ENCODE results near the gene CELF2.

CELF2 gene

GRCh38 chr10:11058965-11059364 is 41.3 kb downstream of the CELF2 start:
- Mint-ChIP-seq H3K27me3 (peaks cover 65% of the 10 kb centered on the region), H3K27ac (ENCODE audit: low read depth) (no peak overlapping the region), H3K4me3 (no peak overlapping the region), H3K36me3 (ENCODE audit: insufficient read depth) (no peaks in the 10 kb centered on the region), H3K9me3 (no peaks in the 10 kb centered on the region), H3K4me1 (no peaks in the 10 kb centered on the region)
- ATAC-seq (replicated peaks; ENCODE audit: extremely low read depth, poor library complexity, severe bottlenecking) (no peak), DNase-seq (ENCODE audit: low spot score in 2 of 2) (no peak)

DNA sequence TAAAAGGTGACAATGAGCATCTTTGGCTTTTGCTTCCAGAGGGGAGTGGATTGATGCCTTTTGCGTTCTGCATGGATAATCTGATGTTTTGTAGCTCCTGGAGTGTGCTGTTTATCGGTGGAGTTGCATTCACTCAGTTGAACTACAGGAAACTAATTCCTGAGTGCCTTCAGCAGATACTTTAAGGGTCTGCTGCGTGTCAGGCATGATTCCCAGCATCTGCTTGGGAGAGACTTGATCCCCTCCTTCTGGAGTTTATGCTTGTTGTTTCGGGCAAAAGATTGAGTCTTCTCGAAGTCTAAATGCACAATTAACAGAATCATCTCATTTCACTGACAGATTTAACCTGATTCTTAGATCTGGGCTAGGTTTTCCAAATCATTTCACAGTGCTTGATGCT is 46.2 kb downstream of the CELF2 start:
- no peaks in the 10 kb centered on the region for H3K36me3 Mint-ChIP-seq (ENCODE audit: insufficient read depth)
- no peaks in the 10 kb centered on the region for H3K9me3 Mint-ChIP-seq
- H3K27me3 Mint-ChIP-seq, result peaks cover 47% of the 10 kb centered on the region
- ATAC-seq (replicated peaks; ENCODE audit: extremely low read depth, poor library complexity, severe bottlenecking), result no peak
- no peak overlapping the region for H3K27ac Mint-ChIP-seq (ENCODE audit: low read depth)
- H3K4me1 Mint-ChIP-seq, result no peaks in the 10 kb centered on the region
- H3K4me3 Mint-ChIP-seq, result no peak overlapping the region
- no peak for DNase-seq (ENCODE audit: low spot score in 2 of 2)

GRCh38 chr10:11064832-11065231 is 47.2 kb downstream of the CELF2 start:
- Mint-ChIP-seq H3K27ac (ENCODE audit: low read depth) (no peak overlapping the region), H3K9me3 (no peaks in the 10 kb centered on the region), H3K36me3 (ENCODE audit: insufficient read depth) (no peaks in the 10 kb centered on the region), H3K4me1 (no peaks in the 10 kb centered on the region), H3K27me3 (peaks cover 47% of the 10 kb centered on the region), H3K4me3 (no peak overlapping the region)
- no peak for ATAC-seq (replicated peaks; ENCODE audit: extremely low read depth, poor library complexity, severe bottlenecking)
- no peak for DNase-seq (ENCODE audit: low spot score in 2 of 2)

DNA sequence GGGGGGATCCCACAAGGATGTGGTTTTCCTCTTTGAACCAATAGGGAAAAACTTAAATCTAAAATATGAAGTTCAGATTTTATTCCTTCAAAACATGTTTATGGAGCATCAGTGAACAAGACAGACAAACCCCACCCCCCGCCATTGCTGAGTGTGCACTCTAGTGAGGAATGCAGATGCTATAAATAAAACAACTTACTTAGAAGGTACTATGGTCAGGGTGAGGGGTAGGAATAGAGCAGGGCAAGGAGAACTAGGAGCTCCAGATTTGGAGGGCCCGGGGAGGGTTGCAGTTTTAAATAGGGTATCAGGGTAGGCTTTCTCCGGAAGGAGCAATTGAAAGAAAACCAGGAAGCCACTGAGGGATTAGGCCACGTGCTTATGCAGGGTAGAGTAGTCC is 47.9 kb downstream of the CELF2 start:
- DNase-seq (ENCODE audit: low spot score in 2 of 2) (no peak), ATAC-seq (replicated peaks; ENCODE audit: extremely low read depth, poor library complexity, severe bottlenecking) (no peak)
- Mint-ChIP-seq H3K4me3 (no peak overlapping the region), H3K4me1 (no peaks in the 10 kb centered on the region), H3K27me3 (peaks cover 52% of the 10 kb centered on the region), H3K9me3 (no peaks in the 10 kb centered on the region), H3K27ac (ENCODE audit: low read depth) (no peak overlapping the region), H3K36me3 (ENCODE audit: insufficient read depth) (no peaks in the 10 kb centered on the region)

GRCh38 chr10:11066520-11066919 is 48.8 kb downstream of the CELF2 start:
- Mint-ChIP-seq H3K27me3 (peaks cover 51% of the 10 kb centered on the region), H3K4me1 (no peaks in the 10 kb centered on the region), H3K4me3 (no peak overlapping the region), H3K27ac (ENCODE audit: low read depth) (no peak overlapping the region), H3K9me3 (no peaks in the 10 kb centered on the region), H3K36me3 (ENCODE audit: insufficient read depth) (no peaks in the 10 kb centered on the region)
- DNase-seq (ENCODE audit: low spot score in 2 of 2) (no peak), ATAC-seq (replicated peaks; ENCODE audit: extremely low read depth, poor library complexity, severe bottlenecking) (no peak)

DNA sequence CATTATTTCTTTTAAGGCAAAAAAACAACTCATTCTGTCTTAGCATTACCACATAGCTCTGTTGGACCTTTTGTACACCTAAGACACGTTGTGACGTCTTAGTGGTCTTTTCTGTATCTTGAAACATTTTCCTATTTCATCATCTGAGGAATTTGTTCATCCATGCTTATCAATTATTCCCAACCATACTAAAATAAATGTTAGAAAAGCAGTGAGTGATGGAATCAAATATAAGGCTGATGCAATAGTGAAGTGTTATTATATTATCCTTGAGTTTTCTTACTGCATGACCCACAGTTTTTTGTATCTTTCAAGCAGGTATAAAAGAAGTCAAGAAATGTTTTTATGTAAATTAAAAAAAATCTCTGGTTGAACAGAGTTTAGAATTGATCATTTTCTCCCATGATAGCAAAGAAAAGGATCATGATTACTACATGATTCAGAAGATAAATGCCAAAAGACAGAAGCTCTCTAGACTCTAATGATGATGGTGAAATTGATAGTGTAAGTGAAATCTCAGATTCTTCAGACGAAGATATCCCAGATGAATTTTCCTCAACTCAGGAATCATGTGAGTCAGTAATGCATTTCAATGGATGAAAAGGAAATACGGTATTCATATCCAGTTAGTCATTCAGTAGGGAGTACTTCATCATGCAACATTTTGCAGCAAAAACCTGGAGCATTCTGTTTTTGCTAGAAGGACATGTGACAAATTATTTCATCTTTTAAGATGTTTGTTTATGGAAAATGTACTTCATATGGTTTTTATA is 51.4 kb downstream of the CELF2 start:
- Mint-ChIP-seq H3K27me3 (peaks cover 60% of the 10 kb centered on the region), H3K4me1 (no peaks in the 10 kb centered on the region), H3K27ac (ENCODE audit: low read depth) (no peak overlapping the region), H3K4me3 (no peak overlapping the region), H3K36me3 (ENCODE audit: insufficient read depth) (no peaks in the 10 kb centered on the region), H3K9me3 (no peaks in the 10 kb centered on the region)
- ATAC-seq (replicated peaks; ENCODE audit: extremely low read depth, poor library complexity, severe bottlenecking), result no peak
- DNase-seq (ENCODE audit: low spot score in 2 of 2), result no peak

DNA sequence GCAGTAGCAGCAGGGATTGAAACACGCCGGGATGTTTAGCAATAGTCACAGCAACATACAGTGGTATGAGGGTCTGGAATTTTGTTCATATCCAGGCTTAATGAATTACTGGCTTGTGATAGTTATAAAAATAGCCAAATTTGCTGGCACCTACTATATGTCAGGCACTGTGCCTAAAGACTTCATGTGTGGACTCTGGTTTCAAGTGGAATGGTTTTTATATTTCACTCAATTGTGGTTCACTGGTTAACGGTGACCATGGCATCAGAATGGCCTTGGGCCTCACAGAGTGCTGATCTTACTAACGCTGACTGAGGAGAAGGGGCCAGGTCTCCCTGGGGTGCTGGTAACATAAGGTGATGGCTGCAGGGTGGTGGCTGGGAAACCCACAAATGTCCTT is 55.7 kb downstream of the CELF2 start:
- ATAC-seq (replicated peaks; ENCODE audit: extremely low read depth, poor library complexity, severe bottlenecking), result no peak
- Mint-ChIP-seq H3K9me3 (no peaks in the 10 kb centered on the region), H3K27ac (ENCODE audit: low read depth) (no peak overlapping the region), H3K36me3 (ENCODE audit: insufficient read depth) (no peaks in the 10 kb centered on the region), H3K4me3 (no peak overlapping the region), H3K27me3 (peaks cover 69% of the 10 kb centered on the region), H3K4me1 (no peaks in the 10 kb centered on the region)
- no peak for DNase-seq (ENCODE audit: low spot score in 2 of 2)

GRCh38 chr10:11074536-11075267 is 57.0 kb downstream of the CELF2 start:
- Mint-ChIP-seq H3K36me3 (ENCODE audit: insufficient read depth) (no peaks in the 10 kb centered on the region), H3K27me3 (peaks cover 57% of the 10 kb centered on the region), H3K4me3 (no peak overlapping the region), H3K27ac (ENCODE audit: low read depth) (no peak overlapping the region), H3K4me1 (no peaks in the 10 kb centered on the region), H3K9me3 (no peaks in the 10 kb centered on the region)
- no peak for ATAC-seq (replicated peaks; ENCODE audit: extremely low read depth, poor library complexity, severe bottlenecking)
- no peak for DNase-seq (ENCODE audit: low spot score in 2 of 2)

GRCh38 chr10:11076221-11076620 is 58.5 kb downstream of the CELF2 start:
- Mint-ChIP-seq H3K36me3 (ENCODE audit: insufficient read depth) (no peaks in the 10 kb centered on the region), H3K9me3 (no peaks in the 10 kb centered on the region), H3K27me3 (peaks cover 43% of the 10 kb centered on the region), H3K4me3 (no peak overlapping the region), H3K27ac (ENCODE audit: low read depth) (no peak overlapping the region), H3K4me1 (no peaks in the 10 kb centered on the region)
- no peak for DNase-seq (ENCODE audit: low spot score in 2 of 2)
- no peak for ATAC-seq (replicated peaks; ENCODE audit: extremely low read depth, poor library complexity, severe bottlenecking)

DNA sequence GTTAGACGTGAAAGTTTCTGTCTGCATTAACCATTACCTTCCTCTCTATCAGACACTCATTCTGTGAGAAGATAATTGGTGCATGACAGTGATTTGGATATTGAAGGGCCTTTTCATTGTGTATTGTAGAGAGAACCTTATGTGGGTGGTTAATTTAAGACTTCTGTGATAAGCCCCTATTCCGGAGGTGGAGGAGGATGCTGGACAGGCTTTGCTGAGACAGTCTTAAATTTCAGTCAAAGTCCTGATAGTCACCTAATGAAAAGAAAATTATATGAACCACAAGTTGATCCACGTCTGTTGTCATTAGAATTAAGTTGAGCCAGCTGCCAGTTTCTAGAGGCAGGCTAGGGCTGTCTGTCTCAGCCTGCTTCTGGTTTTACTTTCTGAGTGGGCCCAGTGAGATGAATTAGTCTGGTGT is 62.9 kb downstream of the CELF2 start:
- H3K4me1 Mint-ChIP-seq, result no peaks in the 10 kb centered on the region
- peaks cover 19% of the 10 kb centered on the region for H3K27me3 Mint-ChIP-seq
- H3K36me3 Mint-ChIP-seq (ENCODE audit: insufficient read depth), result no peaks in the 10 kb centered on the region
- DNase-seq (ENCODE audit: low spot score in 2 of 2) (no peak), ATAC-seq (replicated peaks; ENCODE audit: extremely low read depth, poor library complexity, severe bottlenecking) (no peak)
- no peak overlapping the region for H3K27ac Mint-ChIP-seq (ENCODE audit: low read depth)
- H3K4me3 Mint-ChIP-seq, result no peak overlapping the region
- H3K9me3 Mint-ChIP-seq, result no peaks in the 10 kb centered on the region

GRCh38 chr10:11081408-11081807 is 63.7 kb downstream of the CELF2 start:
- Mint-ChIP-seq H3K9me3 (no peaks in the 10 kb centered on the region), H3K4me3 (no peak overlapping the region), H3K4me1 (no peaks in the 10 kb centered on the region), H3K27me3 (peaks cover 11% of the 10 kb centered on the region), H3K27ac (ENCODE audit: low read depth) (no peak overlapping the region), H3K36me3 (ENCODE audit: insufficient read depth) (no peaks in the 10 kb centered on the region)
- DNase-seq (ENCODE audit: low spot score in 2 of 2), result no peak
- ATAC-seq (replicated peaks; ENCODE audit: extremely low read depth, poor library complexity, severe bottlenecking), result no peak

GRCh38 chr10:11082526-11082925 is 64.9 kb downstream of the CELF2 start:
- DNase-seq (ENCODE audit: low spot score in 2 of 2), result no peak
- no peaks in the 10 kb centered on the region for H3K27me3 Mint-ChIP-seq
- no peaks in the 10 kb centered on the region for H3K9me3 Mint-ChIP-seq
- no peak for ATAC-seq (replicated peaks; ENCODE audit: extremely low read depth, poor library complexity, severe bottlenecking)
- H3K4me3 Mint-ChIP-seq, result no peak overlapping the region
- H3K27ac Mint-ChIP-seq (ENCODE audit: low read depth), result no peak overlapping the region
- H3K36me3 Mint-ChIP-seq (ENCODE audit: insufficient read depth), result no peaks in the 10 kb centered on the region
- no peaks in the 10 kb centered on the region for H3K4me1 Mint-ChIP-seq

- no peak for DNase-seq (ENCODE audit: low spot score in 2 of 2)
- Mint-ChIP-seq H3K4me3 (no peak overlapping the region), H3K4me1 (no peaks in the 10 kb centered on the region), H3K36me3 (ENCODE audit: insufficient read depth) (no peaks in the 10 kb centered on the region), H3K27me3 (no peaks in the 10 kb centered on the region), H3K9me3 (no peaks in the 10 kb centered on the region), H3K27ac (ENCODE audit: low read depth) (no peak overlapping the region)
- no peak for ATAC-seq (replicated peaks; ENCODE audit: extremely low read depth, poor library complexity, severe bottlenecking)
These were observed 65.4 kb downstream of the CELF2 start for GRCh38 chr10:11083051-11083450.
